Germinal center (tissue), 1 donor: ENCODE data around the gene C1QL1.

Source experiments
- DNase-seq: peaks from one replicate; pipeline ENCODE4 v3.0.0; 2012; ENCODE audit warnings: mixed read lengths, low spot score

The C1QL1 gene

DNA sequence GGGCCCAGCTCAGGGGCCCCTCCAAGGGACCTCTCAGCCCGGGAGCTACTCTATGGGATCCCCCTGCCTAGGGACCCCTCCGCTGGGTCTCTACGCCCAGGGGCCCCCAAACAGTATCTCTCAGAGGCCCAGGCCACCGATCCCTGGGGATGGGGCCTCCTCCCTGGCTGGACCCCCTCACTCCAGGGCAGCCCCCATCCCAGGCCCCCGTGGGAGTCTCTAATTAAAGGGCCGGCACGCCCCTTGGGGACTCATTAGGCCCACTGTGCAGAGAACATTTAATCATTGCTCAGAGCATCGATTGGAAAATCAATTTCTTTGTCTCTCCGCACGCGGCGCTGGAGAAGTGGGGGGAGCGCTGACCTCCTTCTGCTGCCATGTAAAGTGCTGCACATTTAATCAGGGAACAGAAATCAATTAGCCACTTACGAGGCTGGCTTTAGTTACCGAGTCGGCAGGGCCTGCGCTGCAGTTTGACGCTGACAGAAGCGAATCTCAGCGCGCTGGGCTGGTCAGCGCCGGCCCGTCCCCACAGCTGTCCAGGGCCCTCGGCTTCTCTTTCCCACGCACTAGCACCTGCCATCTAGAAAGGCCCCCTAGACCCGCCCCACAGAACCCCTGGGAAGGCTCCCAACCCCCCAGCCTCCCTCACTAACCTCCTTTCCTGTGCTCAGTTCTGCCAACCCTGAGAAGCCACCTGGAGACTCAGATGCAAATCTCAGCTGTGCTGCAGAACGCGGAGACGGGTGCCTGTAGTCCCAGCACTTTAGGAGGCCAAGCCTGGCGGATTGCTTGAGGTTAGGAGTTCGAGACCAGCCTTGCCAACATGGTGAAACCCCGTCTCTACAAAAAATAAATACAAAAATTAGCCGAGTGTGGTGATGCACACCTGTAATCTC lies 20.2 kb upstream of the C1QL1 start:
- no peak for DNase-seq

DNA sequence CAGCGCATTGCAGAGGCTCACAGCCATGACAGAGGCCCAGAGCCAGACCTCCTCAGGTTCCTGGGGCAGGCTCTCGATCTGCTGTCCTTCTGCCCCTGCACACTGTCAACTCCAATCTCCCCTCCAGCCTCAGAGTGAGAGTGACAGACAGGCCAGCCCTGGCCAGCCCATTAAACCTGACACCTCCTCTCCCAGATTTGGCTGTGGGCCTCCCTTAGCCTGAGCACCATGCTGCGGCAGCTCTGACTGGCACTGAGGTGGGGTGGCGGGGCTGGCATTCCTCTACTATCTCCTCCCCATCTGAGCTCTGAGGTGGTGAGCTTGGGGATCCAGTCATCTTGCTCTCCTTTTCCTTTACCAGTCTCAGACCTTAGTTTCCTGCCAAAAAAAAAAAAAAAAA lies 15.5 kb upstream of the C1QL1 start:
- no peak for DNase-seq

DNA sequence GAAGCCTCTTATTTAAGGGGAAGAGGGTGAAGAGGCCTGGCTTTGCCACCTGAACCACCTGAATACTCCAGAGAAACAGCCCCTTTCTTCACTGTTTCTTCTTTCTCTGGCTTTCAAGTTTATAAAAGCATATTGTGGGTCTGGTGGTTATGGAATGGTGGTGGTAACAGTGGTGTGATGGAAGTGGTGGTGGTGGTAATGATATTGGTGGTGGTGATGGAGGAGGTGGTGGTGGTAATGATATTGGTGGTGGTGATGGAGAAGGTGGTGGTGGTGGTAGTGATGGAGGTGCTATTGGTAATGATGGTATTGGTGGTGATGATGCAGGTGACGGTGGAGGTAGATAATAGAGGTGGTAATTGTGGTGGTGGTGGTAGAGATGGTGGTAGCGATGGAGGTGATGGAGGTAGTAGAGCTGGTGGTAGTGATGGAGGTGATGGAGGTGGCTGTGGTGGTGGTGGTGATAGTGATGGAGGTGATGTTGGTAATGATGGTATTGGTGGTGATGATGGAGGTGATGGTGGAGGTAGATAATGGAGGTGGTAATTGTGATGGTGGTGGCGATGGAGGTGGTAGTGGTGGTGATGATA lies 14.1 kb upstream of the C1QL1 start:
- no peak for DNase-seq

DNA sequence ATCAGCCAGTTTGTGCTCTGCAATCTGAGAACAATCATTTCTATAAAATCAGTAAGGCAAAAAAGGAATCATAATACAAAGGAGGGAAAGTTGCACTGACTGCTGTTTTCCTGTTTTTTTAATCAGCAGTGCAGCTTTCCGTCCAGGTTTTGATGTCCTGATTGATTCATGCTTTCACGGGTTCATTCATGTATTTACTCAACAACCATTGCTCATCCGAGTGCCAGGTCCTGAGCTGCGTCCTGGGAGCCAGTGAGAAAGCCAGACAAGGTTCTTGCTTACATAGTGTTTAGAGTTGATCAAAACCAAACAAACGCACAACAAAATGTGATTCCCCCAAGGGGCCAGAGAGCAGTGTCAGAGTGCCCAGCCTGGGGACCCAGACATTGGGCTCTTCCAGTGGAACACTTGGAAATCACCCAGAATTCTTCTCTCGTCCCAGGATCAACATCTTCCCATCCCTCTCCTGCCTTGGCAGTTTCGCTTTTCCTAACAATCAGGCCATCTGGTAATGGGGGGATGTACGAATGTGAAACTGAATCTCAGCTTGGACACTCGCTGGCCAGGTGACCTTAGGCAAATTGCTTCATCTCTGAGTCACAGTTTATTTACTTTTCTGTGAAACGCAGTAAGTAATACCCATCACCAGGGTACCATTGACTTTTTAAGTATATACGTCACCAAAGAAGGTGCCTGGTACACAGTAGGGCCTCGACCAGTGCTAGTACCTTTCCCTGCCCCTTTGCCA lies 13.3 kb upstream of the C1QL1 start:
- DNase-seq: no peak

DNA sequence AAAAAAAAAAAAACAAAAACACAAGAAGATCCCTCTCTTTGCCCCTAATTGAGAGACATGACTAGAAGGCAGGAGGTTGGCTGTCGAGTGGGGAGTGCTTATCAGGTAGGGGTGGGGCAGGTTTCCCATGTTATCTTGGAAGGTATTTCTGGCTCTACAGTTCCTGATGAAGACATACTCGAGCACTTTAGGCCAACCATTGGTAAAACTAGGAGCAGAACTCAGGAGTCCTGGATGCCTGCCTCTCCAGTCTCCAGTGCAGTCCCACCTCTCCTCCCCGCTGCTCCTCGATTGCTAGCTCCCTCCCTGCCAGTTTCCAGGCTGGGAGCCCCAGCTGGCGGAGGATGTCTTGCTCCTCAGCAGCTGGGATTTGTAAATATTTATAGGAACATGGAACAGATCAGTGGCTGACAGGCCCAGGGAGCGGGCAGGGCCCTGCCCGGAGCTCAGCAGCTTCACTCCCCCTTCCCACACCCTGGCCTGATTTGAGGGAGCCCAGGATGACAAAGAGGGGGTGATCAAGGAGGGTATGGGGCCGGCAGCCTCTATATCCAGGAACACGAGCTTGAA lies 11.4 kb upstream of the C1QL1 start:
- no peak for DNase-seq

DNA sequence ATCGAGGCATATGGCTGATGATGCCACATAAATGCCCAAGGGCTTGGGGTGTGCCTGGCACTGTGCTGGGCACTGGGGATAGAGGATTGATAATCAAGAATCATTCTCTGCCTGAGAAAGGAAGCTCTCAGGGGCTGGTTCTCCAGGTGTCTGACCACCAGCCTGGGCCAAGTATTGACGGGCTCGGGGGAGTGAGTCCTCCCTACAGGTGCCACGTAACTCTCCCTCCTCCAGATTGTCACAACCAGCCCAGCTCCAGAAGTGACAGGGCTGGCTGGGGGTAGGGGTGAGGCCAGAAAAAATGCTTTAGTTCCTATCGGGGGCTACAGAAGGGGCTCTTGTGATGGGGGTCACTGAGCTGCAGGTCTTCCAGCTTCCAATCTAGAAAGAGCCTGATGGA lies 10.7 kb upstream of the C1QL1 start:
- DNase-seq: no peak

DNA sequence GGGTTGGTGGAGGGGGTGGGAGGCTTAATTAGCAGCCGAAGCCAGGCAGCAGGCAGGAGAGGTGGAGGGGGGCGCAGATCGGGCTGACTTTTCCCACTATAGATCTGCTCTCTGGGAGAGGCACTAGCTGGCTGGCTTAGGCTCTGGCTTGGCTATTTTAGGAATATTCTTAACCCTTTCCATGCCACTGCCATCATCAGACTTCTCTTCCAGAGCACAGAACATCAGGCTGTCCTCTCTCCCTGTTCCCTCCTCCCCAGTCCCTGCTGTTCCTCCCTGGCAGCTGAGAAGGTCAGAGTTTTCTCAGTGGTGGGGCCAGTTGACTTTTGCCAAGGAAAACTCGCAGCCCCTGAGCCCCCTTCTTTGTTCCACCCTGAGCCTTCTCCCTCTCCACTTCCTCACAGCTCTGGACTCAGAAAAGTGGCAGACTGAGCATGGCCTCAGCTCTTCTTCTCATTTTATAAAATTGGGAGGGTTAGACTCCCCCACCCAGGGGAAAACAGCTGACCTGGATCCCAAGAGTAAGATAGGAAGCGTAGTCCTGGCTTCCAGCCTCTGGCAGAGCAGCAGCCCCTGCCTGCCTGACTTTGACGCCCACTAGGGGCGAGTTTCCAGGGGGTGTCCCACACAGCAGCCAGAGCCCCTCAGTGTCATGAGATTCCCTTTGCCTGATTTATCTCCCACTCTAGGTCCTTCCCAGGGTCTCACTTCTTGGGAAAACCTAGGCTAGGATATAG lies 9.9 kb upstream of the C1QL1 start:
- no peak for DNase-seq

DNA sequence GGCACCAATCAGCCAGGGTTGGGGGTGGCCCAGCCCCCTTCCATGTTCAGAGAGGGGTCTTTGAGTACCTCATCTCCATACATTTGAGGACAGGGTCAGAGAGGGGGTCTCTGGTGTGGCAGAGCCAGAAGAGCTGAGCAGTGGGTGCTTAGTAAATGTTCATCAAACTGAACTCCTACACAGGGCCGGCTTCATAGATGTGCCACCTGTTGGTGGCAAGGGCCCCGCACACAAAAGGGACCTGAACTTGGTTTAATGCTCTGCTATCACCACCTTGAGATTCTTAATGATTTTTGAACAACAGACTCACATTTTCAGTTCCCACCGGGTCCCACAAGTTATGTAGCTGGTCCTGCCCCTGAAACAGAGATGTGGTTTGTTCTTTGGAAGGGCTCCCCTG lies 9.0 kb upstream of the C1QL1 start:
- no peak for DNase-seq

DNA sequence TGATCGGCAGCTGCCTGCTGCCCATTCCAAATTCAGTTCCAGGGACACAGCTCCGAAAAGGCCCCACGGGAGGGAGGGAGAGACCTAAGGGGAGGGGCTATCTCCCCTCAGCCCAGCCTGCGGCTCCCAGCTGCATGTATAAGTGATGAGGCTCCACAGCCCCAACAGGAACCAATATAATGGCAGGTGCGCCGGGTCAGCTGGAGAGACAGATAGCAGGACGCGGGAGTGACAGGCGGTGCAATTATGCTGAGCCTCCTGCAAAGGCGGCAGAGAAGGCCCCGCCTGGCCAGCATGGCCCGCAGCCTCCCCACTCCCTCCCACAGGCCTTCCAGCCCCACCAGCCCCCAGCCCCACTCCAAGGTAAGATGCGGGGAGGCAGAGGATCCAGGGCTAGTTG lies 8.1 kb upstream of the C1QL1 start:
- DNase-seq: no peak

DNA sequence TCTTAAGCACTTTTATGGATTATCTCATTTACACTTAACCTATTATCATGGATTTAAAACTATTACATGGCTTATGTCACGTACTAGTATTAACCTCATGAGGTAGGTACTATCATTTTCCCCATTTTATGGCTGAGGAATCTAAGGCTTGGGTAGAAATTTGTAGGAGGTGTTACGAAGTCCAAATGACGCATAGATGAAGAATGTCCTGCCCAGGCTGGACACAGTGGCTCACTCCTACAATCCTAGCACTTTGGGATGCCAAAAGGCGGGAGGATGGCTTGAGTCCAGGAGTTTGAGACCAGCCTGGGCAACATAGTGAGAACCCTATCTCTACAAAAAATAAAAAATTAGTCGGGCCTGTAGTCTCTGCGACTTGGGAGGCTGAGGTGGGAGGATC lies 4.8 kb upstream of the C1QL1 start:
- no peak for DNase-seq

DNA sequence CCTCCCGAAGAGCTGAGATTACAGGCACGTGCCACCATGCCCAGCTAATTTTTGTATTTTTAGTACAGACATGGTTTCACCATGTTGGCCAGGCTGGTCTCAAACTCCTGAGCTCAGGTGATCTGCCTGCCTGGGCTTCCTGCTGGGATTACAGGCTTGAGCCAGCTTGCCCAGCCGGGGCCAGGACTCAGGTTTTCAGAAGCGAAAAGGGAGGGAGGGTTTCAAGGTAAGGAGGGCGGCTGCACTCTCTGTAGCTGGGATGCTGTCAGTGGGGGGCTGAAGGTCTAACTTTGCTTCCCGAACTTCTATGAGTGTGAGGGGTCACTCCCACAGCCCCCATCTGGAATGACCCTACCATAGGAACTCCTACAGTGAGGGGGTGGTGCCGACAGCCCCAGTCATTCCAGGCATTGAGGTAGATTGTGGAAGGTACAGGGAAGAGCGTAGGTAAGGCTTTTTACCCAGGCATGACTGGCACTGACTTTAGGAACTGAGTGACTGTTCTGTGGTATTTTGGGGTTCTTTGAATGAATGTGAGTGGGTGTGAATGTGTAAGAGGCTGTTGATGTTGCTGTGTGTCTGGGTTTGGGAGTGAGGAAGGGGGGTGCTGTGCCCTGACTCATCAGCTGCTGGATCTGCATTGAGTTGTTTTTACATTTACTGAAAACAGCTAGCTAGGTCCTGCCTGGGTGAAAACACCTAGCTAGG lies 3.8 kb upstream of the C1QL1 start:
- no peak for DNase-seq

DNA sequence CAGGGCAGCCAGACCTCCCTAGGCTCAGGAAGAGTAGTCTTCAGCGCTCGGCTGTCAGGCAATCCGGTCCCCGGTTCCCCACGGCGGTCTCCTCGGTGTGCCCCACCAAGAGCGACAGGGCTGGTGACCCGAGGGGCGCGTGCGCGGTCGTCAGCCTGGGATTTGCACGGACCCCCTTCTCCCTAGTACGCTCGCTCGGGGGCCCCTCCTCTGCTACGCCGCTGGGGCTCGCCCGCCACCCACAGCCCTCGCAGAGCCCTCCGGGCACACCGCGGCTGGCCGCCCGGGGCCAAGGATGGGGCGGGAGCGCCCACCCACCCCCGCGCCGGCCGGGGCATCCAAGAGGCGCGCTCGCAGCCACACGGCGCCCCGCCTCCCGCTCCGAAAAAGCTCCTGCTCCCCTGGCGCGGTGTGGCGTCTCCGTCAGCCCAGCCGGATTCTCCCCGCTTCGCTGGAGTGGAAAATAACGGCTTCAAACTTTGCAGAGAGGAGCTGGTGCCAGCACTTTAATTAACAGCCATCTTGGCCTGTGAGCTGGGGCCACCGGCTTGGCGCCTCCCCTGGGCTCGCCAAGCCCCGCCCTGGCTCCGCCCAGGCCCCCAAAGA lies 2.1 kb upstream of the C1QL1 start:
- DNase-seq: peak; percentile 60

DNA sequence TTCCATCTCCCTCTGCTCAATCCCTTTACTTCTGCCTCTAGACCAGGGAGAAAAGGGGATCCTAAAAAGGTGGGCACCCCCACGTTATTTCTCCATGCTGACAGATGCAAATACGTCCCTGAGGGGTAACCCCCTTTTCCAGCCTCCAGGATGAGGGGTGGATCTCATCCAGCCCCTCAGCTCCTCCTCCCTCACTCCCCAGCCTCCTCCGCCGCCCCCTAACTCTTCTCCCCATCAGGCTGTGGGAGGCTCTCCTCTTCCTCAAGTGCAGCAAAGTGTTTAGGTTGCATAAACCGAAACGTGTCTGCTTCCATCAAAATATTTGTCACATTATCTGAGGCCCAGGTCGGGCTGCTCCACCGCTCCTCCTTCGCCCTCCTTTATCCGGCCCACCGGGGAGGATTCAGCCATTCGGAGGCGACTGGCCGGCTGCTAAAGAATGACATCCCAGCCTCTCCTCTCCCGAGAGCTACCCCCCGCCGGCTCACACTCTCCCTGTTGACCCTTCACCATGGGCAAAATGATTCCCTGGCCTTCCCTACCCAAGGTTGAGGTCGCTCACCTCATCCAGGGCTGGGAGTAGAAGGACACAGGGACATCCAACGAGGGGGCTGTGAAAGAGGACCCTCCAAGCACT lies 1.2 kb upstream of the C1QL1 start:
- DNase-seq: no peak

DNA sequence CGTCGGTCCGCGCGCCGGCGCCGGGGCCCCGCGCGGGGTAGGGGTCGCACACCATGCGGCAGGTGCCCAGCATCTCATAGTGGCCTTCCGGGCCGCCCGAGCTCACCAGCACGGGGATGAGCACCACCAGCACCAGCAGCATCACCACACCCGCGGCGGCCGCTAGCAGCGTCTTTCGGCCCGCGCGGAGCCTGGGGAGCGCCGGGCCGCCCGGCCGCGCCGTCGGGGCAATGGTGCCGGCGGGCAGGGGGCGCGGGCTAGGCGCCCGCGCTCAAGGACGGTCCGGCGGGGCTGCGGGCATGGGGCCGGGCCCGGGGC lies 237 bp downstream of the C1QL1 start:
- DNase-seq: no peak

DNA sequence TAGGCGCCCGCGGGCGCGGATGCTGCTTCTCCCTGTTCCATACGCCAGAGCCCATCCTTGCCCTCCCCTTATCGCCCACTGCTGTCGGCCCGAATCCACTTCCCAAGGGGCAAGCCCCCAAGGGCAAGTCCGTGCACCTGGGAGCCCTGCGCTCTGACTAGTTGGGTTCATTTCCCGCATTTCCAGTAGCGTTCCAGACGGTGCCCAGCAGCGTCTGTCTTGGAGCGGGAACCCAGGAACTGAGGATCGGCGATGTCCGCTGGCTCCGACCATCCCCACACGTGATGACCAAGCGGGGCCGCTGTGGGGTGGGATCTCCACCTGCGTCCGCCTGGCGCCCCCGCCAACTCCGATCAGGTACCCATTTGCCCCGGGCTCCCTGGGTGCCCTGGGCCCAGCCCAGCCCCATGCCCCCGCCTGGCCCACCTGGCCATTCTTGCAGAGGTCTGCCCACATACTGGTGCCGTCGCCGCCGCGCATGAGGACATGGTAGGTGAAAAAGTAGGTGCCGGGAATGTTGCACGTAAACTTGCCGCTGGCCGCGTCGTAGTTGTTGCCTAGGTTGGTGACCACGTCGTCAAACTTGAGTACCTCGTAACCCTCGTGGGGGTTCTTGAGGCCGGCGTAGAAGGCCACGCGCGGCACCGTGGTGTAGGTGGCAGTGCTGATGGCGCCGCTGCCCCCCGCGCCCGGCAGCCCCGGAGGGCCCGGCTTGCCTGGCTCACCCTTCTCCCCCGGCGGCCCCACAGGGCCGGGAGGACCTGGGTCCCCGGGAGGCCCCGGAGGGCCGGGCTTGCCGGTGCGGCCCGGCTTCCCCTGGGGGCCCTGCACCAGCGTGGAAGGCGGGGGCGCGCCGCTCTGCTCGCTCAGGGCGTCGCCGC lies 837 bp downstream of the C1QL1 start:
- DNase-seq: no peak

DNA sequence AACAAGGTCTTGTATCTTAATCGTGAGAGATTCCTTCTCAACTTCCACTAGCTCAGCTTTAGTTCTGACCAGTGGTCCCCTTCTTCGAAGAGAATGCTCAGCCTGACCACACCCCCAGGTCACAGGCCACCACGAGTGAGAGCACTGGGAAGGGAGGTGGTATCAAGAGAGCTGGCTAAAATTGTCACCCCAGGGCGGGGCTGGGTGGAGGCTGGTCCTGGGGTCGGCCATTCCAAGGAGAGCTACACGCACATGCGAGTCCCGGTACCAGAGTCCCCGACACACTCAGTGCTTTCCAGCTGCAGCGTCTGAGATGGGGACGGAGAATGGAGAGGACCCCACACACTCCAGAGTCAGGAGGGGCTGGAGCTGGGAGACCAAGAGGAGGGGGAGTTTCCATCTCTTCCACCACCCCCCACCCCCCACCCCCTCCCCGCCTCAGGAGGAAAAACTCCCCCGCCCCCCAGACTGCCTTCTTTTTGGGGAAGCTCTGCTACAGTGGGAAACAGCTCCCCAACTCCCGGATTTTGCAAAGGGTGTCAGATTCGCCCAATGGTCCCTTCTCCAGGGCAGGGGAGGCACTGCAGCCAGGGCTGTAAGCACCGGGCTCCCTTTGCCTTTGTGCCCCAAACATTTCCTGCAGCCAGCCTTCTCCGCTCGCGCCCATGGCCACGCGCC lies 1.6 kb downstream of the C1QL1 start:
- no peak for DNase-seq

DNA sequence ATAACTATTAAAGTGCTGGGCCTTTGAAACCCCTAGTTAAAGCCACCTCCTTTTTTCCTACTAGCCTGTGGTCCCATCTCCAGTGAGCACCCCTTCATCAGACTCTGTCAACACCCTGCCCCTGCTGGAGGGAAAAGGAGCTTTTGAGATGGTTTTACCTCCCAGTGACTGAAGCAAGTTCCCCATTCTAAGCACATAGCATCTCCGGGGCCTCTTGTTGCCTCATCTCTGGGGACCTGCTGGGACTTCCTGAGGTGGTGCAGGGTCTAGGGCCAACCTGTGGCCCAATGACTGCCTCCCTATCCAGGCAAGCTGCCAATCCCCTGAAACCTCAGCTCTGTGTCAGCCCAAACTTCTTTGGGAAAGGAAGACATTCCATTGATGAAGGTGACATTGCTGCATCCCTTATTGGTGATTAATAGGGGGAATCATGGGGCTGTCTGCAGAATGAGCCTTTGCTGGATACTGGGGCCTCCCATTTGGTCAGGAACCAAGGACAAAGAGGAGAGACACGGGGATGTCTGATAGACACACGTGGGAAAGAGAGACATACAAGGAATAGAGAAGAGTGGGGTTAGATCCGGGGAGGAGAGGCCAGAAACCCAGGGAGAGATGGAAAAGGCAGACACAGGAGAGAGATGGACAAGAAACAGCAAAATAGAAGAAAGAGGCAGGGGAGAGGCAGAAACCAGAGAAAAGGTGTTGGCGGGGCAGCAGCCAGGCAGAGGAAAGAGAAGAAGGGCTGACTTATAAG lies 2.4 kb downstream of the C1QL1 start:
- peak; percentile 54 for DNase-seq

DNA sequence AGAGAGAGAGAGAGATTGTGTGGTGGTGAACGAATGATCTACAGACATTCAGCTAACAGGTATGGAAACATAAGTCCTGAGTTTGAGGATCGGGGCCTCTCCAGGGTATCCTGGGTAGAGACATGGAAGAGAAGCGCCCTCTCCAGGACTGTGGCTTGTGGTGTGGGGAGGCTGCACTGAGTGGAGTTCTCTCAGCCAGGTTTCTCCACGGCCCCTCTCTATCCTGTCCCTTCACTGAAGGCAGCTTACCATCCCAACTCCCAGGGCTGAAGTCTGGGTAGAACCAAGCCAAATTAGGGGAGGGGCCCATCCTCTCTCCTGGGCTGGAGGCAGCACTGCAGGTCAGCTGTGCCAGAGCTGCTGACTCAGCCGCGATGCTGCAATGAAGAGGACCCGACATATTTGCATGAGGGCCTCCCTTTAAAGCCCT lies 6.2 kb downstream of the C1QL1 start:
- DNase-seq: no peak
